K562 treated with DMSO at 1 percent for 24 hours (cell line): ENCODE results near the gene TTI1. TPM values are rescaled to one million over a fixed set of nuclear protein-coding genes. Genes with fewer than 3 reads are reported as not detected.

Experiments used
- total RNA-seq: library from RNA; unstranded; fragments of 300-600 nt; gene quantifications from 2 replicates; pipeline ENCODE4 v1.2.3, GENCODE V29; 2022; ENCODE audit warnings: low read depth; ENCODE audit not compliant: insufficient read depth

Gene TTI1
- total RNA-seq = 25.5 and 28.0 TPM in 2 replicates

GRCh38 chr20:38033330-38034107, at the start of gene TTI1, which contains the start of gene RPRD1B:
TSS of gene TTI1 (minus strand) at chr20:38033456. CDS start at chr20:38013816, 19,640 bp downstream.
TSS of gene RPRD1B (plus strand) at chr20:38033746. CDS start at chr20:38033948, 202 bp downstream.

Other genes starting within 250 kb of the TTI1 start
- gene VSTM2L, start 130.3 kb downstream of the TTI1 start, total RNA-seq = not detected in 2 replicates
- 19.5 and 19.9 TPM in 2 replicates for gene RPRD1B, start 290 bp upstream of the TTI1 start, total RNA-seq
- gene TGM2, start 131.8 kb upstream of the TTI1 start, total RNA-seq = 144 and 153 TPM in 2 replicates
- 0.30 and 0.81 TPM in 2 replicates for gene KIAA1755, start 227.3 kb upstream of the TTI1 start, total RNA-seq